CD4-positive, alpha-beta T cell treated with Interleukin-2 at 100 ng/mL for 4 hours (primary cell): Measurements from ENCODE around the gene ARPC5L.

Source experiments
- DNase-seq: peaks from one replicate; pipeline ENCODE4 v3.0.0-alpha.2; 2020; ENCODE audit warnings: low spot score

The ARPC5L gene

GRCh38 chr9:124868511-124869465 lies 6.9 kb downstream of the ARPC5L start:
- DNase-seq = peak; percentile 86

GRCh38 chr9:124869466-124869985 lies 7.6 kb downstream of the ARPC5L start:
- DNase-seq = peak; percentile 33

GRCh38 chr9:124869986-124870560 lies 8.1 kb downstream of the ARPC5L start:
- DNase-seq = peak; percentile 94

- DNase-seq = no peak
Observed at GRCh38 chr9:124870723-124871122, 8.8 kb downstream of the ARPC5L start.

GRCh38 chr9:124871156-124871561 lies 9.2 kb downstream of the ARPC5L start:
- no peak for DNase-seq

- DNase-seq = peak; percentile 64
Observed at GRCh38 chr9:124873664-124874063, 11.7 kb downstream of the ARPC5L start.

GRCh38 chr9:124875501-124875900 lies 13.6 kb downstream of the ARPC5L start:
- no peak for DNase-seq

GRCh38 chr9:124877021-124877782 lies 15.3 kb downstream of the ARPC5L start:
- DNase-seq = no peak

- DNase-seq = no peak
Observed at GRCh38 chr9:124878021-124878420, 16.1 kb downstream of the ARPC5L start.

- DNase-seq = no peak
Observed at GRCh38 chr9:124878518-124878917, 16.6 kb downstream of the ARPC5L start.

GRCh38 chr9:124879226-124879625 lies 17.3 kb downstream of the ARPC5L start:
- no peak for DNase-seq

- no peak for DNase-seq
Observed at GRCh38 chr9:124880501-124880900, 18.6 kb downstream of the ARPC5L start.

- DNase-seq = no peak
Observed at GRCh38 chr9:124881138-124881743, 19.3 kb downstream of the ARPC5L start.

- DNase-seq = no peak
Observed at GRCh38 chr9:124882231-124882630, 20.3 kb downstream of the ARPC5L start.

- no peak for DNase-seq
Observed at GRCh38 chr9:124884376-124884775, 22.4 kb downstream of the ARPC5L start.

GRCh38 chr9:124885551-124885950 lies 23.6 kb downstream of the ARPC5L start:
- no peak for DNase-seq

GRCh38 chr9:124886461-124886860 lies 24.5 kb downstream of the ARPC5L start:
- DNase-seq = no peak

- DNase-seq = no peak
Observed at GRCh38 chr9:124886866-124887492, 25.0 kb downstream of the ARPC5L start.

- no peak for DNase-seq
Observed at GRCh38 chr9:124887832-124888231, 25.9 kb downstream of the ARPC5L start.

GRCh38 chr9:124889006-124889405 lies 27.1 kb downstream of the ARPC5L start:
- no peak for DNase-seq

- DNase-seq = no peak
Observed at GRCh38 chr9:124890179-124890578, 28.2 kb downstream of the ARPC5L start.
